SK-N-SH treated with all-trans-retinoic acid at 6 μM for 48 hours (cell line): ENCODE results near the gene EIF4E.
A peak's percentile ranks its signal among the peaks of the same experiment; 100 is the strongest.

Experiments used
- ATAC-seq: fragments of 200-7000 bp; cut with Tn5 transposase; 3 replicates; pipeline ENCODE4 v1.9.1; 2020; ENCODE audit warnings: mild to moderate bottlenecking, moderate library complexity
- ARNTL ChIP-seq: fragments of 450-650 bp; formaldehyde crosslinking; IDR thresholded peaks from 2 replicates; pipeline ENCODE4 v1.5.0; 2020; ENCODE audit warnings: low read depth, mild to moderate bottlenecking, moderate library complexity, borderline replicate concordance
- BACH2 ChIP-seq: fragments of 250-450 bp; sonication (Bioruptor Pico); IDR thresholded peaks from 2 replicates; pipeline ENCODE4 v1.9.0; 2021; ENCODE audit warnings: mild to moderate bottlenecking, borderline replicate concordance
- ESRRG ChIP-seq: fragments of 250-450 bp; sonication (Bioruptor Pico); IDR thresholded peaks from 2 replicates; pipeline ENCODE4 v1.6.1; 2021; ENCODE audit warnings: mild to moderate bottlenecking
- GLIS3 ChIP-seq: fragments of 250-450 bp; sonication (Bioruptor Pico); IDR thresholded peaks from 2 replicates; pipeline ENCODE4 v1.5.0; 2020; ENCODE audit warnings: mild to moderate bottlenecking, moderate library complexity
- ISL1 ChIP-seq: fragments of 250-450 bp; sonication (Bioruptor Pico); IDR thresholded peaks from 2 replicates; pipeline ENCODE4 v2.1.2; 2022; ENCODE audit warnings: mild to moderate bottlenecking, moderate library complexity
- OSR1 ChIP-seq: fragments of 250-450 bp; sonication (Bioruptor Pico); IDR thresholded peaks from 2 replicates; pipeline ENCODE4 v1.8.0; 2022; ENCODE audit warnings: moderate library complexity, mild to moderate bottlenecking, inconsistent platforms
- PPARA ChIP-seq: fragments of 250-450 bp; sonication (Bioruptor Pico); IDR thresholded peaks from 2 replicates; pipeline ENCODE4 v1.5.0; 2020; ENCODE audit warnings: mild to moderate bottlenecking, borderline replicate concordance
- RARB ChIP-seq: fragments of 250-450 bp; sonication (Bioruptor Pico); IDR thresholded peaks from 2 replicates; pipeline ENCODE4 v1.8.0; 2021; ENCODE audit warnings: mild to moderate bottlenecking, moderate library complexity
- SNAI2 ChIP-seq: fragments of 250-450 bp; sonication (Bioruptor Pico); IDR thresholded peaks from 2 replicates; pipeline ENCODE4 v1.5.0; 2020; ENCODE audit warnings: mild to moderate bottlenecking, moderate library complexity
- TCF4 ChIP-seq: fragments of 250-450 bp; sonication (Bioruptor Pico); IDR thresholded peaks from 2 replicates; pipeline ENCODE4 v1.8.0; 2021; ENCODE audit warnings: mild to moderate bottlenecking, moderate library complexity, borderline replicate concordance
- TOX ChIP-seq: fragments of 250-450 bp; sonication (Bioruptor Pico); IDR thresholded peaks from 2 replicates; pipeline ENCODE4 v1.8.0; 2021; ENCODE audit warnings: mild to moderate bottlenecking, moderate library complexity, borderline replicate concordance
- ZC3H10 ChIP-seq: fragments of 250-450 bp; sonication (Bioruptor Pico); IDR thresholded peaks from 2 replicates; pipeline ENCODE4 v1.5.1; 2021; ENCODE audit warnings: mild to moderate bottlenecking, moderate library complexity
- ZFP3 ChIP-seq: fragments of 250-450 bp; sonication (Bioruptor Pico); IDR thresholded peaks from 2 replicates; pipeline ENCODE4 v1.5.0; 2020; ENCODE audit warnings: mild to moderate bottlenecking, moderate library complexity
- ZFP30 ChIP-seq: fragments of 450-650 bp; formaldehyde crosslinking; IDR thresholded peaks from 2 replicates; pipeline ENCODE4 v1.5.0; 2022; ENCODE audit warnings: mild to moderate bottlenecking, moderate library complexity
- ZNF565 ChIP-seq: fragments of 450-650 bp; formaldehyde crosslinking; conservative IDR thresholded peaks from 2 replicates; pipeline ENCODE4 v1.5.0; 2020; ENCODE audit warnings: low read depth, mild to moderate bottlenecking, moderate library complexity
- ZNF70 ChIP-seq: fragments of 450-650 bp; formaldehyde crosslinking; IDR thresholded peaks from 2 replicates; pipeline ENCODE4 v1.5.0; 2020; ENCODE audit warnings: mild to moderate bottlenecking, moderate library complexity
- ZNF8 ChIP-seq: fragments of 450-650 bp; formaldehyde crosslinking; IDR thresholded peaks from 2 replicates; pipeline ENCODE4 v1.5.0; 2020; ENCODE audit warnings: mild to moderate bottlenecking, moderate library complexity
- TF ChIP-seq, protein P1 (sequence below): fragments of 250-450 bp; sonication (Bioruptor Pico); IDR thresholded peaks from 2 replicates; pipeline ENCODE4 v1.5.1; 2020; ENCODE audit warnings: low read depth, mild to moderate bottlenecking, moderate library complexity
- TF ChIP-seq, protein P2 (sequence below): fragments of 250-450 bp; sonication (Bioruptor Pico); IDR thresholded peaks from 2 replicates; pipeline ENCODE4 v1.8.0; 2020; ENCODE audit warnings: mild to moderate bottlenecking, moderate library complexity, borderline replicate concordance
- TF ChIP-seq, protein P3 (sequence below): fragments of 250-450 bp; sonication (Bioruptor Pico); IDR thresholded peaks from 2 replicates; pipeline ENCODE4 v1.5.0; 2020; ENCODE audit warnings: mild to moderate bottlenecking, moderate library complexity
- TF ChIP-seq, protein P4 (sequence below): fragments of 250-450 bp; sonication (Bioruptor Pico); IDR thresholded peaks from 2 replicates; pipeline ENCODE4 v1.8.0; 2021; ENCODE audit warnings: low read depth, mild to moderate bottlenecking, moderate library complexity, borderline replicate concordance

The EIF4E gene

DNA sequence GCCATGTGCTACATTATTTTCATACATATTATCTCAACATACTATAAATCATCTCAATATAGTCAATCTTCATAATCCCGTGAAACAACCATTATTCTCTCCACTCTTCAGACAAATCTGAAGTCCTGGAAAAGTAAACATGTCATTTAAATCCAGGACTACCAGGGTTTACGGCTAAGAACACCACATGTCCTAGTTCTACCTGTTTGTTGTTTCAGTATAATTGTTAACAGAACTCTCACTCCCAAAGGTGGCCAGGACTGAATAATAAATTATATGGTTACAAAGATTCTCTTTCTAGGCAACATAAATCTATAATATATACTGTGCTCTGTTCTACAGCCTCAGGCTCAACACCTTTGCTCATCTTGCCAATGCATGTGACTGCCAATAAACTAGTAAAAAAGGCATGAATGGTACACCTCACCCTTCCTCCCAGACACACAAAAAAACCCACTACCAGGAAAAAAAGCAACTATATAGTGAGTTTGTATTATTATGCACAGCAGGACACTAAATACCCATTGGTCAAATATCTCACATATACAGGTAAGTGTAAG, 20.1 kb downstream of the EIF4E start:
- no peak for TF ChIP-seq ZNF70 (CRISPR knock-in tag)
- no peak for TF ChIP-seq OSR1 (CRISPR knock-in tag)
- no peak for TF ChIP-seq SNAI2 (CRISPR knock-in tag)
- TF ChIP-seq, protein P1, sequence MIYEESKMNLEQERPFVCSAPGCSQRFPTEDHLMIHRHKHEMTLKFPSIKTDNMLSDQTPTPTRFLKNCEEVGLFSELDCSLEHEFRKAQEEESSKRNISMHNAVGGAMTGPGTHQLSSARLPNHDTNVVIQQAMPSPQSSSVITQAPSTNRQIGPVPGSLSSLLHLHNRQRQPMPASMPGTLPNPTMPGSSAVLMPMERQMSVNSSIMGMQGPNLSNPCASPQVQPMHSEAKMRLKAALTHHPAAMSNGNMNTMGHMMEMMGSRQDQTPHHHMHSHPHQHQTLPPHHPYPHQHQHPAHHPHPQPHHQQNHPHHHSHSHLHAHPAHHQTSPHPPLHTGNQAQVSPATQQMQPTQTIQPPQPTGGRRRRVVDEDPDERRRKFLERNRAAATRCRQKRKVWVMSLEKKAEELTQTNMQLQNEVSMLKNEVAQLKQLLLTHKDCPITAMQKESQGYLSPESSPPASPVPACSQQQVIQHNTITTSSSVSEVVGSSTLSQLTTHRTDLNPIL (CRISPR knock-in tag), result no peak
- TF ChIP-seq ZFP30 (CRISPR knock-in tag), result no peak
- TF ChIP-seq RARB (CRISPR knock-in tag), result no peak
- no peak for TF ChIP-seq GLIS3
- TF ChIP-seq TCF4 (CRISPR knock-in tag), result no peak
- no peak for TF ChIP-seq ZC3H10 (CRISPR knock-in tag)
- TF ChIP-seq ZNF8, result no peak
- no peak for TF ChIP-seq BACH2 (CRISPR knock-in tag)
- TF ChIP-seq TOX (CRISPR knock-in tag), result no peak
- no peak for TF ChIP-seq ESRRG (CRISPR knock-in tag)
- TF ChIP-seq ZNF565 (CRISPR knock-in tag), result no peak
- TF ChIP-seq, protein P2, sequence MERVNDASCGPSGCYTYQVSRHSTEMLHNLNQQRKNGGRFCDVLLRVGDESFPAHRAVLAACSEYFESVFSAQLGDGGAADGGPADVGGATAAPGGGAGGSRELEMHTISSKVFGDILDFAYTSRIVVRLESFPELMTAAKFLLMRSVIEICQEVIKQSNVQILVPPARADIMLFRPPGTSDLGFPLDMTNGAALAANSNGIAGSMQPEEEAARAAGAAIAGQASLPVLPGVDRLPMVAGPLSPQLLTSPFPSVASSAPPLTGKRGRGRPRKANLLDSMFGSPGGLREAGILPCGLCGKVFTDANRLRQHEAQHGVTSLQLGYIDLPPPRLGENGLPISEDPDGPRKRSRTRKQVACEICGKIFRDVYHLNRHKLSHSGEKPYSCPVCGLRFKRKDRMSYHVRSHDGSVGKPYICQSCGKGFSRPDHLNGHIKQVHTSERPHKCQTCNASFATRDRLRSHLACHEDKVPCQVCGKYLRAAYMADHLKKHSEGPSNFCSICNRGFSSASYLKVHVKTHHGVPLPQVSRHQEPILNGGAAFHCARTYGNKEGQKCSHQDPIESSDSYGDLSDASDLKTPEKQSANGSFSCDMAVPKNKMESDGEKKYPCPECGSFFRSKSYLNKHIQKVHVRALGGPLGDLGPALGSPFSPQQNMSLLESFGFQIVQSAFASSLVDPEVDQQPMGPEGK, result no peak
- no peak for TF ChIP-seq ISL1
- no peak for TF ChIP-seq PPARA (CRISPR knock-in tag)
- TF ChIP-seq, protein P3, sequence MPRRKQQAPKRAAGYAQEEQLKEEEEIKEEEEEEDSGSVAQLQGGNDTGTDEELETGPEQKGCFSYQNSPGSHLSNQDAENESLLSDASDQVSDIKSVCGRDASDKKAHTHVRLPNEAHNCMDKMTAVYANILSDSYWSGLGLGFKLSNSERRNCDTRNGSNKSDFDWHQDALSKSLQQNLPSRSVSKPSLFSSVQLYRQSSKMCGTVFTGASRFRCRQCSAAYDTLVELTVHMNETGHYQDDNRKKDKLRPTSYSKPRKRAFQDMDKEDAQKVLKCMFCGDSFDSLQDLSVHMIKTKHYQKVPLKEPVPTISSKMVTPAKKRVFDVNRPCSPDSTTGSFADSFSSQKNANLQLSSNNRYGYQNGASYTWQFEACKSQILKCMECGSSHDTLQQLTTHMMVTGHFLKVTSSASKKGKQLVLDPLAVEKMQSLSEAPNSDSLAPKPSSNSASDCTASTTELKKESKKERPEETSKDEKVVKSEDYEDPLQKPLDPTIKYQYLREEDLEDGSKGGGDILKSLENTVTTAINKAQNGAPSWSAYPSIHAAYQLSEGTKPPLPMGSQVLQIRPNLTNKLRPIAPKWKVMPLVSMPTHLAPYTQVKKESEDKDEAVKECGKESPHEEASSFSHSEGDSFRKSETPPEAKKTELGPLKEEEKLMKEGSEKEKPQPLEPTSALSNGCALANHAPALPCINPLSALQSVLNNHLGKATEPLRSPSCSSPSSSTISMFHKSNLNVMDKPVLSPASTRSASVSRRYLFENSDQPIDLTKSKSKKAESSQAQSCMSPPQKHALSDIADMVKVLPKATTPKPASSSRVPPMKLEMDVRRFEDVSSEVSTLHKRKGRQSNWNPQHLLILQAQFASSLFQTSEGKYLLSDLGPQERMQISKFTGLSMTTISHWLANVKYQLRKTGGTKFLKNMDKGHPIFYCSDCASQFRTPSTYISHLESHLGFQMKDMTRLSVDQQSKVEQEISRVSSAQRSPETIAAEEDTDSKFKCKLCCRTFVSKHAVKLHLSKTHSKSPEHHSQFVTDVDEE (CRISPR knock-in tag), result no peak
- TF ChIP-seq, all 23 proteins: peak for 0

DNA sequence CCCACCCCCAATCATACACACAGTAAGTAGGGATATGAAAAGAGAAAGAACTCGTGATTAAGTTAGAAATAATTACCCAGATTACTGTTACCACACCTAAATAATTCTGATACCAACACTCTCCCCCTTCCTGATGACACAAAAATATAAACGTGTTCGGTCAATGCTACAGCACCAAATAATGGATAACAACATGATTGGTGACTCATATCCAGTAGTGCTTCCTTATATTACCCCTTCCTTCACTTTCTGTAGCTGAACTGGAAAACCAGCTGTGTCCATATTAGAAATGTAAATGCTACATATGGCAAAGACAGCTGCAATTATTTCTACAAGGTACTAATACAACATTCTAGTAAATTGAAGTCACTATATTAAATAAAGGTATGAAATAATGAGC, 20.8 kb downstream of the EIF4E start:
- ATAC-seq, result no peak
- TF ChIP-seq, protein P1 (CRISPR knock-in tag), result no peak

More for the DNA sequence above, 20.1 kb downstream of the EIF4E start:
- no peak for ATAC-seq

DNA sequence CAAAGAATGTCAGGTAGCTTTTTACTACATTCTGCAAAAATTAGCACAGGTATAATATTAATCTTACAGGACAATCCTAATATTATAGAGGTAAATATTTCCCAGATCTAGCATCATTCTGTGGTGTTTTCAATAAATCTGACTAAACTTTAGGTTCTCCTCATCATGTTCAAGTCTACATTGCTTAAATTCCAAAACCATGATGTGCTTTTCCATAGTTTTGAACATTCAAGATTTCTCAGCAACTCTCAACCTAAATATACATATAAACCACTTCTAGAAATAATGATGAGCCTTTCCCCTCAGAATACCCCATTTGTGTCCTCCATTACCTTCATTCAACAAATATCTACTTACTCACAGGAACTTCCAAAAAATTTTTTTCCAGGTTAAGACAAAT, 23.1 kb downstream of the EIF4E start:
- peak; percentile 48; the same call in 1 of the 3 replicates for ATAC-seq
- TF ChIP-seq, protein P4, sequence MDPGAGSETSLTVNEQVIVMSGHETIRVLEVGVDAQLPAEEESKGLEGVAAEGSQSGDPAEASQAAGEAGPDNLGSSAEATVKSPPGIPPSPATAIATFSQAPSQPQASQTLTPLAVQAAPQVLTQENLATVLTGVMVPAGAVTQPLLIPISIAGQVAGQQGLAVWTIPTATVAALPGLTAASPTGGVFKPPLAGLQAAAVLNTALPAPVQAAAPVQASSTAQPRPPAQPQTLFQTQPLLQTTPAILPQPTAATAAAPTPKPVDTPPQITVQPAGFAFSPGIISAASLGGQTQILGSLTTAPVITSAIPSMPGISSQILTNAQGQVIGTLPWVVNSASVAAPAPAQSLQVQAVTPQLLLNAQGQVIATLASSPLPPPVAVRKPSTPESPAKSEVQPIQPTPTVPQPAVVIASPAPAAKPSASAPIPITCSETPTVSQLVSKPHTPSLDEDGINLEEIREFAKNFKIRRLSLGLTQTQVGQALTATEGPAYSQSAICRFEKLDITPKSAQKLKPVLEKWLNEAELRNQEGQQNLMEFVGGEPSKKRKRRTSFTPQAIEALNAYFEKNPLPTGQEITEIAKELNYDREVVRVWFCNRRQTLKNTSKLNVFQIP (CRISPR knock-in tag), result no peak
- TF ChIP-seq TCF4 (CRISPR knock-in tag) (no peak), ZC3H10 (CRISPR knock-in tag) (no peak), ARNTL (CRISPR knock-in tag) (no peak), ZFP3 (CRISPR knock-in tag) (no peak)

DNA sequence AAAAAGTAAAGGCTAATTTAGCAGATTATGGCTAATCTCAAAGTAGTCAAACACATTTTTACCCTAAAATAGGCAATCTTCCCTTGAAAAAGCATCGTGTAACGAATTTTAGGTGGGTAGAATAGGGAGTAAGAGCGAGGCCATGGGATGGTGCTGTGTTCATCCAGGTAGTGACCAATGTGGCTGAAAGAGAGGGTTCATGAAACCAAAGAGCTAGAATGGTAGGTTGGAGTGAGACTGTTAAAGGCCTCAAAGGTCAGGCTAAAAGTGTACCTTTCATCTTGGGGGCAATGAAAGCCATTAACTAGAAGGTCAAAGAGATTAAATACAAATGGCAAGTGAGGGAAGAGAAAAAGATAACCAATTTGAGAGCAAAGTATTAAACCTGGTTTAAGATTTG, 23.6 kb downstream of the EIF4E start:
- TF ChIP-seq GLIS3 (no peak), RARB (CRISPR knock-in tag) (no peak), ZNF8 (no peak), TCF4 (CRISPR knock-in tag) (no peak), ARNTL (CRISPR knock-in tag) (no peak)
- TF ChIP-seq, protein P4 (CRISPR knock-in tag), result no peak
- TF ChIP-seq, protein P2, result no peak
- TF ChIP-seq, all 23 proteins: peak for 0
- ATAC-seq, result no peak
